Karpas-422 (cell line): Measurements from ENCODE around the gene FAM89B. TPM values are rescaled to one million over a fixed set of nuclear protein-coding genes. Genes with fewer than 3 reads are reported as not detected.

Experiments used
- DNase-seq: peaks from one replicate; pipeline ENCODE4 v3.0.0-alpha.2; 2015
- H2AFZ ChIP-seq: fragments of 200-600 bp; sonication (generic); 2 replicates; pipeline ENCODE4 v1.6.1; 2014; ENCODE audit warnings: antibody characterized with exemption, low read length, mixed read lengths
- H3K27ac ChIP-seq: fragments of 200-600 bp; sonication (generic); 2 replicates; pipeline ENCODE4 v1.5.1; 2014; ENCODE audit warnings: mild to moderate bottlenecking, low read length, moderate library complexity
- H3K27me3 ChIP-seq: fragments of 200-600 bp; sonication (generic); 2 replicates; pipeline ENCODE4 v1.6.1; 2014; ENCODE audit warnings: low read length, mixed read lengths
- H3K36me3 ChIP-seq: fragments of 200-600 bp; sonication (generic); 2 replicates; pipeline ENCODE4 v1.6.1; 2014; ENCODE audit warnings: low read length, mixed read lengths; ENCODE audit not compliant: insufficient read depth
- H3K4me1 ChIP-seq: fragments of 200-600 bp; sonication (generic); 2 replicates; pipeline ENCODE4 v1.6.1; 2014; ENCODE audit warnings: mild to moderate bottlenecking, low read length, mixed read lengths
- H3K4me2 ChIP-seq: fragments of 200-600 bp; sonication (generic); 2 replicates; pipeline ENCODE4 v1.6.1; 2014; ENCODE audit warnings: low read length, low read depth, mild to moderate bottlenecking; ENCODE audit not compliant: poor library complexity, severe bottlenecking
- H3K4me3 ChIP-seq: fragments of 200-600 bp; sonication (generic); 2 replicates; pipeline ENCODE4 v1.5.1; 2014; ENCODE audit warnings: mild to moderate bottlenecking, antibody characterized with exemption, low read length, mixed read lengths
- H3K79me2 ChIP-seq: fragments of 200-600 bp; sonication (generic); 2 replicates; pipeline ENCODE4 v1.6.1; 2014; ENCODE audit warnings: mild to moderate bottlenecking, low read length, mixed read lengths
- H3K9ac ChIP-seq: fragments of 200-600 bp; sonication (generic); 2 replicates; pipeline ENCODE4 v1.6.0; 2014; ENCODE audit warnings: low read length
- H3K9me2 ChIP-seq: fragments of 200-600 bp; sonication (generic), shearing (Covaris generic); replicated peaks from 2 replicates; pipeline ENCODE4 v1.6.0; 2014; ENCODE audit warnings: mild to moderate bottlenecking, low read length, moderate library complexity; ENCODE audit not compliant: insufficient read depth
- H3K9me3 ChIP-seq: fragments of 300-700, 200-600 bp; sonication (generic); 2 replicates; pipeline ENCODE4 v1.6.1; 2014; ENCODE audit warnings: low read length, mixed read lengths
- H4K20me1 ChIP-seq: fragments of 200-600 bp; sonication (generic); 2 replicates; pipeline ENCODE4 v1.6.1; 2014; ENCODE audit warnings: mild to moderate bottlenecking, antibody characterized with exemption, low read length, low read depth; ENCODE audit not compliant: insufficient read depth
- total RNA-seq: library from RNA; depleted of rRNA; stranded (reverse); fragments of >200 nt; shearing (Covaris generic); gene quantifications from 2 replicates; pipeline ENCODE4 v1.2.3, GENCODE V29; 2014; ENCODE audit warnings: low replicate concordance

FAM89B gene
- total RNA-seq, 1 experiment from 2014 or later: 14.2 TPM

GRCh38 chr11:65574109-65574810 is 1.9 kb downstream of the FAM89B start:
- no peaks in the 10 kb centered on the region for H3K27me3 ChIP-seq
- peaks cover 62% of the 10 kb centered on the region for H3K4me1 ChIP-seq
- H3K36me3 ChIP-seq: no peaks in the 10 kb centered on the region
- H3K4me2 ChIP-seq: peak overlapping the region; percentile 97
- H3K27ac ChIP-seq: peak overlapping the region; percentile 86
- no peaks in the 10 kb centered on the region for H3K9me2 ChIP-seq
- H3K4me3 ChIP-seq: peak overlapping the region; percentile 98
- no peaks in the 10 kb centered on the region for H3K9me3 ChIP-seq
- peak; percentile 93 for DNase-seq
- no peak overlapping the region for H2AFZ ChIP-seq
- H4K20me1 ChIP-seq: peaks cover 11% of the 10 kb centered on the region; the same call in 1 of the 2 replicates
- peak overlapping the region; percentile 91 for H3K9ac ChIP-seq
- peaks cover 42% of the 10 kb centered on the region for H3K79me2 ChIP-seq

- Histone ChIP-seq H2AFZ (no peak overlapping the region), H3K79me2 (peaks cover 40% of the 10 kb centered on the region), H3K9me3 (no peaks in the 10 kb centered on the region), H3K9me2 (no peaks in the 10 kb centered on the region), H4K20me1 (peaks cover 11% of the 10 kb centered on the region; the same call in 1 of the 2 replicates), H3K27ac (peak overlapping the region; percentile 86), H3K4me2 (peak overlapping the region; percentile 97), H3K4me1 (peaks cover 59% of the 10 kb centered on the region), H3K36me3 (no peaks in the 10 kb centered on the region), H3K27me3 (no peaks in the 10 kb centered on the region), H3K9ac (peak overlapping the region; percentile 75), H3K4me3 (peak overlapping the region; percentile 98)
- DNase-seq: peak; percentile 73
Observed at GRCh38 chr11:65574811-65575567, 2.7 kb downstream of the FAM89B start.

- H2AFZ ChIP-seq: 0 out of 2 replicates have a peak within 1 kb of the TSS, but pooled peaks have one; percentile 48
- no peaks in the 10 kb centered on the region for H3K27me3 ChIP-seq
- H3K4me2 ChIP-seq: peak within 1 kb of the TSS; percentile 97
- H3K4me3 ChIP-seq: peak within 1 kb of the TSS; percentile 98
- H3K27ac ChIP-seq: peak within 1 kb of the TSS; percentile 91
- DNase-seq: peak; percentile 90
- H3K9me2 ChIP-seq: no peaks in the 10 kb centered on the region
- peaks cover 35% of the 10 kb centered on the region for H3K79me2 ChIP-seq
- no peaks in the 10 kb centered on the region for H3K9me3 ChIP-seq
- H4K20me1 ChIP-seq: peaks cover 11% of the 10 kb centered on the region; the same call in 1 of the 2 replicates
- H3K36me3 ChIP-seq: no peaks in the 10 kb centered on the region
- H3K9ac ChIP-seq: peak within 1 kb of the TSS; percentile 83
- peaks cover 59% of the 10 kb centered on the region for H3K4me1 ChIP-seq
Observed at GRCh38 chr11:65575568-65576231, 3.4 kb downstream of the FAM89B start, which contains the start of gene EHBP1L1. TSS of gene EHBP1L1 (plus strand) at chr11:65576053. CDS start at chr11:65576303, 250 bp downstream.

- Histone ChIP-seq H2AFZ (0 out of 2 replicates have a peak overlapping the region, but pooled peaks have one; percentile 48), H3K4me1 (peaks cover 53% of the 10 kb centered on the region), H3K9ac (peak overlapping the region; percentile 83), H4K20me1 (peaks cover 9% of the 10 kb centered on the region; the same call in 1 of the 2 replicates), H3K4me3 (peak overlapping the region; percentile 98), H3K9me3 (no peaks in the 10 kb centered on the region), H3K79me2 (peaks cover 29% of the 10 kb centered on the region), H3K4me2 (peak overlapping the region; percentile 84), H3K27ac (peak overlapping the region; percentile 91), H3K9me2 (no peaks in the 10 kb centered on the region), H3K27me3 (no peaks in the 10 kb centered on the region), H3K36me3 (no peaks in the 10 kb centered on the region)
- DNase-seq: peak; percentile 65
Observed at GRCh38 chr11:65576232-65576866, 4.0 kb downstream of the FAM89B start.

GRCh38 chr11:65576867-65577755 is 4.8 kb downstream of the FAM89B start:
- peaks cover 5% of the 10 kb centered on the region; the same call in 1 of the 2 replicates for H4K20me1 ChIP-seq

GRCh38 chr11:65577756-65578109 is 5.4 kb downstream of the FAM89B start:
- Histone ChIP-seq H4K20me1 (peaks cover 5% of the 10 kb centered on the region; the same call in 1 of the 2 replicates), H3K9ac (peak overlapping the region; percentile 83), H3K4me3 (peak overlapping the region; percentile 98), H3K36me3 (no peaks in the 10 kb centered on the region), H3K4me1 (peaks cover 44% of the 10 kb centered on the region), H2AFZ (no peak overlapping the region), H3K27me3 (no peaks in the 10 kb centered on the region), H3K27ac (peak overlapping the region; percentile 91), H3K79me2 (peaks cover 21% of the 10 kb centered on the region), H3K9me2 (no peaks in the 10 kb centered on the region), H3K4me2 (peak overlapping the region; percentile 84), H3K9me3 (no peaks in the 10 kb centered on the region)
- DNase-seq: no peak

More at GRCh38 chr11:65576867-65577755, 4.8 kb downstream of the FAM89B start:
- Histone ChIP-seq H3K9me2 (no peaks in the 10 kb centered on the region), H3K27ac (peak overlapping the region; percentile 91), H3K4me2 (peak overlapping the region; percentile 84), H3K4me3 (peak overlapping the region; percentile 98), H3K4me1 (peaks cover 46% of the 10 kb centered on the region), H3K9ac (peak overlapping the region; percentile 83), H2AFZ (no peak overlapping the region), H3K79me2 (peaks cover 21% of the 10 kb centered on the region), H3K36me3 (no peaks in the 10 kb centered on the region), H3K27me3 (no peaks in the 10 kb centered on the region), H3K9me3 (no peaks in the 10 kb centered on the region)
- DNase-seq: peak; percentile 82

- Histone ChIP-seq H3K36me3 (no peaks in the 10 kb centered on the region), H3K4me1 (peaks cover 41% of the 10 kb centered on the region), H3K4me2 (peak overlapping the region; percentile 84), H2AFZ (no peak overlapping the region), H3K79me2 (peaks cover 17% of the 10 kb centered on the region), H3K27ac (peak overlapping the region; percentile 91), H4K20me1 (peaks cover 4% of the 10 kb centered on the region; the same call in 1 of the 2 replicates), H3K4me3 (no peak overlapping the region), H3K9me3 (no peaks in the 10 kb centered on the region), H3K9me2 (no peaks in the 10 kb centered on the region), H3K9ac (peak overlapping the region; percentile 83), H3K27me3 (no peaks in the 10 kb centered on the region)
- DNase-seq: no peak
Observed at GRCh38 chr11:65578134-65578533, 5.8 kb downstream of the FAM89B start.
